B cell (primary cell): ENCODE measurements around the gene RGS17. TPM values are rescaled to one million over a fixed set of nuclear protein-coding genes. Genes with fewer than 3 reads are reported as not detected.

Source experiments
- ATAC-seq: fragments of 200-7000 bp; cut with Tn5 transposase; one replicate; pipeline ENCODE4 v1.10.0; 2021; ENCODE audit warnings: low read depth, mild to moderate bottlenecking, moderate number of reproducible peaks, moderate library complexity
- CTCF ChIA-PET: fragments of 350-600 bp; sonication (Branson Sonifier 250); formaldehyde crosslinking; loops from one replicate; lab custom pipeline; 2021; ENCODE audit warnings: antibody characterized with exemption, inconsistent platforms; lab: Charles Lee
- POLR2A ChIA-PET: fragments of 350-600 bp; sonication (Branson Sonifier 250); formaldehyde crosslinking; loops from one replicate; lab custom pipeline; 2021; ENCODE audit warnings: antibody characterized with exemption; lab: Charles Lee
- DNase-seq: peaks from one replicate; pipeline ENCODE4 v3.0.0; 2013
- H2AFZ ChIP-seq: 2 replicates; pipeline ENCODE4 v1.6.1; 2012; ENCODE audit warnings: mild to moderate bottlenecking, low read depth, low read length; ENCODE audit not compliant: insufficient read depth, poor library complexity, severe bottlenecking
- H3K27ac ChIP-seq, 2 donors: 1 replicate in 1 of 2; 2 replicates in 1 of 2; pipeline ENCODE4 v1.5.1; 2012 to 2013; ENCODE audit warnings: low read length in 2 of 2, mild to moderate bottlenecking in 2 of 2, moderate library complexity in 1 of 2
- H3K27me3 ChIP-seq, 4 experiments: fragments of 200-600 bp in 1 of 4; sonication (generic) in 1 of 4; replicated peaks in 1 of 4; 1 replicate in 2 of 4; 2 replicates in 2 of 4; pipeline versions ENCODE4 v1.6.1 to v1.7.0; 2013 to 2016; ENCODE audit warnings: low read length in 3 of 4, mild to moderate bottlenecking in 2 of 4, mixed read lengths in 1 of 4, moderate library complexity in 1 of 4; ENCODE audit not compliant: insufficient read depth in 4 of 4, control insufficient read depth in 3 of 4; ENCODE audit errors: control extremely low read depth in 1 of 4
- H3K36me3 ChIP-seq, 2 experiments: replicated peaks in 1 of 2; 1 replicate in 1 of 2; 2 replicates in 1 of 2; pipeline versions ENCODE4 v1.6.1 to v1.7.1; 2013; ENCODE audit warnings: low read length in 1 of 2; ENCODE audit not compliant: insufficient read depth in 2 of 2, control insufficient read depth in 1 of 2; ENCODE audit errors: control extremely low read depth in 1 of 2, extremely low read depth in 1 of 2
- H3K4me1 ChIP-seq, 2 donors: fragments of 200-600 bp in 1 of 2; sonication (generic) in 1 of 2; 1 replicate in 1 of 2; 2 replicates in 1 of 2; pipeline versions ENCODE4 v1.5.1 to v1.6.1; 2013 to 2017; ENCODE audit warnings: low read length in 2 of 2; ENCODE audit not compliant: control insufficient read depth in 2 of 2, insufficient read depth in 2 of 2
- H3K4me2 ChIP-seq: replicated peaks from 2 replicates; pipeline ENCODE3; 2012; ENCODE audit warnings: mild to moderate bottlenecking, low read depth, low read length; ENCODE audit not compliant: poor library complexity, severe bottlenecking
- H3K4me3 ChIP-seq, 5 experiments: fragments of 200-600 bp in 1 of 5; sonication (generic) in 1 of 5; 1 replicate in 3 of 5; 2 replicates in 2 of 5; pipeline versions ENCODE4 v1.5.1 to v1.7.0; 2011 to 2016; ENCODE audit warnings: low read length in 4 of 5, mild to moderate bottlenecking in 4 of 5, low read depth in 2 of 5, control low read depth in 1 of 5, moderate library complexity in 1 of 5; ENCODE audit not compliant: insufficient read depth in 1 of 5; ENCODE audit errors: control extremely low read depth in 1 of 5, extremely low read depth in 1 of 5
- H3K79me2 ChIP-seq: fragments of 200-600 bp; sonication (generic); one replicate; pipeline ENCODE4 v1.6.0; 2016; ENCODE audit warnings: low read length; ENCODE audit not compliant: control insufficient read depth, insufficient read depth
- H3K9ac ChIP-seq: fragments of 200-600 bp; sonication (generic); 2 replicates; pipeline ENCODE4 v1.6.1; 2017; ENCODE audit warnings: mild to moderate bottlenecking, low read length, moderate library complexity
- H3K9me3 ChIP-seq, 3 donors: one replicate each; pipeline versions ENCODE4 v1.6.1 to v1.7.1; 2013; ENCODE audit warnings: low read length in 2 of 3; ENCODE audit not compliant: control insufficient read depth in 2 of 3, insufficient read depth in 1 of 3; ENCODE audit errors: control extremely low read depth in 1 of 3
- H4K20me1 ChIP-seq: 2 replicates; pipeline ENCODE4 v1.6.0; 2012; ENCODE audit warnings: mild to moderate bottlenecking, low read length; ENCODE audit not compliant: insufficient read depth, control insufficient read depth, poor library complexity, severe bottlenecking
- H3K27ac Mint-ChIP-seq: one replicate; pipeline ENCODE4 v1.8.0; 2021; ENCODE audit warnings: mixed read lengths
- H3K27me3 Mint-ChIP-seq: one replicate; pipeline ENCODE4 v1.8.0; 2021; ENCODE audit warnings: mixed read lengths
- H3K4me1 Mint-ChIP-seq: one replicate; pipeline ENCODE4 v1.8.0; 2021; ENCODE audit warnings: mixed read lengths
- H3K4me3 Mint-ChIP-seq: one replicate; pipeline ENCODE4 v1.8.0; 2021; ENCODE audit warnings: mixed read lengths
- H3K9me3 Mint-ChIP-seq: one replicate; pipeline ENCODE4 v1.8.0; 2022; ENCODE audit warnings: mixed read lengths; ENCODE audit not compliant: insufficient read depth
- CTCF ChIP-seq: fragments of 200-600 bp; IDR thresholded peaks from one replicate; pipeline ENCODE4 v1.8.0; 2022; ENCODE audit warnings: antibody characterized with exemption, mild to moderate bottlenecking
- EZH2 ChIP-seq: IDR thresholded peaks from 2 replicates; pipeline ENCODE4 v1.6.1; 2012; ENCODE audit warnings: borderline replicate concordance, low read depth, mild to moderate bottlenecking, moderate library complexity, low read length; ENCODE audit not compliant: insufficient read depth, poor library complexity, severe bottlenecking
- WGBS: methylation state at CpG from one replicate; pipeline ENCODE4 v1.1.5; 2013; ENCODE audit warnings: missing lambda C conversion rate; ENCODE audit not compliant: insufficient coverage; 5-methylcytosine and 5-hydroxymethylcytosine counted together
- intact Hi-C: fragments of 100-400 bp; cut with micrococcal nuclease; formaldehyde crosslinking; loops from one replicate; pipeline ENCODE4 v1.10.0; 2022
- polyA plus RNA-seq: library from polyadenylated mRNA; depleted of rRNA; stranded (reverse); fragments of >200 nt; gene quantifications from 2 replicates; pipeline ENCODE4 v1.2.3, GENCODE V29; 2012
- total RNA-seq, 2 donors: library from RNA; stranded (reverse); fragments of 120-200 nt in 1 of 2; gene quantifications; 1 replicate in 1 of 2; 2 replicates in 1 of 2; pipeline versions ENCODE4 v1.2.3 to v1.2.4, GENCODE V29; 2013 to 2022

Gene RGS17
- total and polyA plus RNA-seq, 2 donors (not counting 1 experiment from before 2014, with no cell fraction given) = not detected

- H3K27ac Mint-ChIP-seq = peak overlapping the region; percentile 96
- TF ChIP-seq CTCF (no peak), EZH2 (no peak)
- peak overlapping the region; percentile 96 for H3K4me3 Mint-ChIP-seq
- DNase-seq (no peak), ATAC-seq (no peak)
- H3K36me3 ChIP-seq = peaks cover 0 to 2% of the 10 kb centered on the region in 2 experiments
- H3K4me1 ChIP-seq = peaks cover 22 to 32% of the 10 kb centered on the region in 2 donors
- peak overlapping the region; percentile 99 for H3K4me2 ChIP-seq
- H3K27me3 Mint-ChIP-seq = no peaks in the 10 kb centered on the region
- H3K9me3 ChIP-seq = no peaks in the 10 kb centered on the region
- H3K79me2 ChIP-seq = peaks cover 72% of the 10 kb centered on the region
- peaks cover 39% of the 10 kb centered on the region for H3K4me1 Mint-ChIP-seq
- peak overlapping the region; percentile 85 to 86 for H3K27ac ChIP-seq
- H2AFZ ChIP-seq = peak overlapping the region; percentile 84
- POLR2A ChIA-PET = interaction anchor here (1.0 kb wide), 1 partner anchor 1531 kb away, joined by 3 read pairs; a partner anchor contains a TSS
- no peaks in the 10 kb centered on the region for H3K27me3 ChIP-seq
- under 1% methylated on average over 27 of the region's 38 CpGs for WGBS
- CTCF ChIA-PET = interaction anchor here (1.5 to 1.7 kb wide), 2 partner anchors 17 to 21 kb away, joined by 3 to 5 read pairs; no protein-coding TSS in a partner anchor
- peak overlapping the region; percentile 60 to 91 (median 81) for H3K4me3 ChIP-seq
- peaks cover 29% of the 10 kb centered on the region for H4K20me1 ChIP-seq
- H3K9me3 Mint-ChIP-seq = no peaks in the 10 kb centered on the region
- peak overlapping the region; percentile 87 for H3K9ac ChIP-seq
- intact Hi-C loops = loop anchor here (2.0 kb wide), 2 partner anchors 19 to 681 kb away; partner anchors contain the start of gene MTRF1L
Measured at GRCh38 chr6:152983637-152984512, 147.2 kb downstream of the RGS17 start.
